A549 (cell line): ENCODE results near the gene MATR3. TPM values are rescaled to one million over a fixed set of nuclear protein-coding genes. Genes with fewer than 3 reads are reported as not detected.

ENCODE experiments used
- ATAC-seq, 2 experiments: fragments of 200-7000 bp in 1 of 2; fragments of >200 bp in 1 of 2; cut with Nextera tagmentation in 1 of 2; cut with Tn5 transposase in 1 of 2; 3 replicates each; pipeline versions ENCODE4 v1.8.0 to v1.9.1; 2018 to 2020; ENCODE audit warnings: mild to moderate bottlenecking in 1 of 2, moderate library complexity in 1 of 2
- CTCF ChIA-PET: fragments of 300-600 bp; sonication (Branson Sonifier 250); formaldehyde crosslinking; extraction: SDS; loops from one replicate; lab custom pipeline; 2021; ENCODE audit warnings: antibody characterized with exemption, inconsistent platforms; lab: Yijun Ruan, JAX
- POLR2A ChIA-PET: fragments of 350-600 bp; formaldehyde crosslinking; extraction: SDS; loops from one replicate; lab custom pipeline; 2021; ENCODE audit warnings: antibody characterized with exemption, inconsistent platforms; lab: Yijun Ruan, JAX
- DNase-seq, 2 experiments: peaks; one replicate each; pipeline versions ENCODE4 v3.0.0 to v3.0.0-alpha.2; 2011 to 2016; ENCODE audit warnings: low read depth in 1 of 2, low spot score in 1 of 2
- FAIRE-seq: peaks from 2 replicates; lab custom pipeline; 2011; peaks lifted over from hg19 to GRCh38; lab: Jason Lieb, UNC
- H3K27ac ChIP-seq, 2 experiments: fragments of >200 bp; sonication (Bioruptor Twin); formaldehyde crosslinking; 3 replicates each; pipeline ENCODE4 v1.5.1; 2016 to 2017
- H3K4me1 ChIP-seq: fragments of >200 bp; sonication (Bioruptor Twin); formaldehyde crosslinking; 3 replicates; pipeline ENCODE4 v1.6.1; 2016
- H3K4me2 ChIP-seq: fragments of >200 bp; sonication (Bioruptor Twin); formaldehyde crosslinking; 3 replicates; pipeline ENCODE4 v1.6.1; 2016
- H3K4me3 ChIP-seq: fragments of >200 bp; sonication (Bioruptor Twin); formaldehyde crosslinking; 3 replicates; pipeline ENCODE4 v1.5.1; 2016
- H3K9me3 ChIP-seq: fragments of >200 bp; sonication (Bioruptor Twin); formaldehyde crosslinking; 3 replicates; pipeline ENCODE4 v1.6.1; 2016
- BHLHE40 ChIP-seq: IDR thresholded peaks from 2 replicates; pipeline ENCODE4 v1.6.1; 2012; ENCODE audit warnings: low read depth, low read length, inconsistent platforms
- CHD2 ChIP-seq: fragments of 150-350 bp; IDR thresholded peaks from 2 replicates; pipeline ENCODE4 v1.6.1; 2014; ENCODE audit warnings: low read length; ENCODE audit not compliant: partially characterized antibody
- EP300 ChIP-seq, 2 experiments: fragments of >200 bp; sonication (Bioruptor Twin); formaldehyde crosslinking; IDR thresholded peaks; 2 replicates in 1 of 2; 3 replicates in 1 of 2; pipeline ENCODE4 v1.6.1; 2016 to 2017
- ESRRA ChIP-seq: fragments of 150-350 bp; IDR thresholded peaks from 2 replicates; pipeline ENCODE4 v1.6.1; 2014; ENCODE audit warnings: mild to moderate bottlenecking, low read length, borderline replicate concordance
- FOSL2 ChIP-seq, 2 experiments: fragments of 450-650 bp in 1 of 2; fragments of >200 bp in 1 of 2; sonication (Bioruptor Twin) in 1 of 2; formaldehyde crosslinking; IDR thresholded peaks; 2 replicates each; pipeline versions ENCODE4 v1.5.0 to v1.6.1; 2016 to 2020; ENCODE audit warnings: mild to moderate bottlenecking in 1 of 2, moderate library complexity in 1 of 2
- GATA3 ChIP-seq: IDR thresholded peaks from 2 replicates; pipeline ENCODE4 v1.6.1; 2012; ENCODE audit warnings: borderline replicate concordance
- HDAC2 ChIP-seq: fragments of 200-600 bp; sonication (generic); IDR thresholded peaks from 2 replicates; pipeline ENCODE4 v1.6.1; 2016
- HEYL ChIP-seq: fragments of 250-450 bp; sonication (Bioruptor Pico); IDR thresholded peaks from 2 replicates; pipeline ENCODE4 v1.8.0; 2021; ENCODE audit warnings: mild to moderate bottlenecking, moderate library complexity
- MAZ ChIP-seq: fragments of 150-350 bp; IDR thresholded peaks from 2 replicates; pipeline ENCODE4 v1.6.1; 2014; ENCODE audit warnings: antibody characterized with exemption, low read depth, low read length, borderline replicate concordance
- MYC ChIP-seq: IDR thresholded peaks from 2 replicates; pipeline ENCODE4 v1.6.1; 2012; ENCODE audit warnings: mild to moderate bottlenecking, inconsistent platforms, low read length, improper control_type of control experiment, borderline replicate concordance
- NPAS2 ChIP-seq: fragments of 250-450 bp; sonication (Bioruptor Pico); IDR thresholded peaks from 2 replicates; pipeline ENCODE4 v1.8.0; 2022; ENCODE audit warnings: mild to moderate bottlenecking, moderate library complexity, borderline replicate concordance
- PHF8 ChIP-seq: fragments of 200-600 bp; sonication (generic); IDR thresholded peaks from 2 replicates; pipeline ENCODE4 v1.6.1; 2016; ENCODE audit warnings: low read depth, mild to moderate bottlenecking, antibody characterized with exemption, moderate library complexity, borderline replicate concordance
- POLR2A ChIP-seq: IDR thresholded peaks from 2 replicates; pipeline ENCODE4 v1.6.1; 2012; ENCODE audit warnings: mild to moderate bottlenecking, low read length
- RAD21 ChIP-seq, 2 experiments: fragments of >200 bp in 1 of 2; sonication (Bioruptor Twin) in 1 of 2; formaldehyde crosslinking in 1 of 2; IDR thresholded peaks in 1 of 2; conservative IDR thresholded peaks in 1 of 2; 2 replicates in 1 of 2; 3 replicates in 1 of 2; pipeline ENCODE4 v1.6.1; 2012 to 2018; ENCODE audit warnings: inconsistent platforms in 1 of 2
- RCOR1 ChIP-seq: fragments of 150-350 bp; IDR thresholded peaks from 2 replicates; pipeline ENCODE4 v1.6.1; 2014; ENCODE audit warnings: antibody characterized with exemption, low read length, low read depth
- RNF2 ChIP-seq: fragments of 200-600 bp; sonication (generic); IDR thresholded peaks from 2 replicates; pipeline ENCODE4 v1.6.1; 2016; ENCODE audit warnings: low read depth, mild to moderate bottlenecking, antibody characterized with exemption, moderate library complexity, borderline replicate concordance
- TFCP2L1 ChIP-seq: fragments of 250-450 bp; sonication (Bioruptor Pico); IDR thresholded peaks from 2 replicates; pipeline ENCODE4 v1.5.0; 2021; ENCODE audit warnings: mild to moderate bottlenecking
- TP53 ChIP-seq: fragments of 250-450 bp; sonication (Bioruptor Pico); IDR thresholded peaks from 2 replicates; pipeline ENCODE4 v1.5.0; 2021; ENCODE audit warnings: mild to moderate bottlenecking, moderate library complexity
- ZC3H11A ChIP-seq: fragments of 450-650 bp; IDR thresholded peaks from 2 replicates; pipeline ENCODE4 v1.6.1; 2014; ENCODE audit warnings: antibody characterized with exemption, mild to moderate bottlenecking
- ZSCAN20 ChIP-seq: fragments of 250-450 bp; sonication (Bioruptor Pico); IDR thresholded peaks from 2 replicates; pipeline ENCODE4 v1.8.0; 2022; ENCODE audit warnings: mild to moderate bottlenecking, moderate library complexity
- WGBS: methylation state at CpG from one replicate; pipeline ENCODE4 v1.1.6; 2017; ENCODE audit errors: missing lambda C conversion rate; 5-methylcytosine and 5-hydroxymethylcytosine counted together
- polyA plus RNA-seq, 4 experiments: library from polyadenylated mRNA; depleted of rRNA in 3 of 4; stranded (reverse); fragments of >200 nt; fragmentation: RNase III in 1 of 4; extraction: RNeasy Plus Mini Kit Qiagen cat#74134 plus additional on column Dnase treatment in 1 of 4; gene quantifications; 2 replicates in 3 of 4; 3 replicates in 1 of 4; pipeline ENCODE4 v1.2.3, GENCODE V29; 2011 to 2017
- TF ChIP-seq, protein P1 (sequence below): fragments of 200-600 bp; sonication (generic); IDR thresholded peaks from 2 replicates; pipeline ENCODE4 v1.6.1; 2016; ENCODE audit warnings: antibody characterized with exemption, mild to moderate bottlenecking, moderate library complexity
- TF ChIP-seq, protein P2 (sequence below): fragments of >200 bp; sonication (Bioruptor Twin); formaldehyde crosslinking; IDR thresholded peaks from 2 replicates; pipeline ENCODE4 v1.6.1; 2016
- TF ChIP-seq, protein P3 (sequence below): fragments of 250-450 bp; sonication (Bioruptor Pico); IDR thresholded peaks from 2 replicates; pipeline ENCODE4 v1.5.0; 2021; ENCODE audit warnings: mild to moderate bottlenecking, moderate library complexity, borderline replicate concordance

MATR3 gene
- polyA plus RNA-seq, 2 of the 4 experiments (the other 2 are of a cell fraction), result 178 to 189 TPM

DNA sequence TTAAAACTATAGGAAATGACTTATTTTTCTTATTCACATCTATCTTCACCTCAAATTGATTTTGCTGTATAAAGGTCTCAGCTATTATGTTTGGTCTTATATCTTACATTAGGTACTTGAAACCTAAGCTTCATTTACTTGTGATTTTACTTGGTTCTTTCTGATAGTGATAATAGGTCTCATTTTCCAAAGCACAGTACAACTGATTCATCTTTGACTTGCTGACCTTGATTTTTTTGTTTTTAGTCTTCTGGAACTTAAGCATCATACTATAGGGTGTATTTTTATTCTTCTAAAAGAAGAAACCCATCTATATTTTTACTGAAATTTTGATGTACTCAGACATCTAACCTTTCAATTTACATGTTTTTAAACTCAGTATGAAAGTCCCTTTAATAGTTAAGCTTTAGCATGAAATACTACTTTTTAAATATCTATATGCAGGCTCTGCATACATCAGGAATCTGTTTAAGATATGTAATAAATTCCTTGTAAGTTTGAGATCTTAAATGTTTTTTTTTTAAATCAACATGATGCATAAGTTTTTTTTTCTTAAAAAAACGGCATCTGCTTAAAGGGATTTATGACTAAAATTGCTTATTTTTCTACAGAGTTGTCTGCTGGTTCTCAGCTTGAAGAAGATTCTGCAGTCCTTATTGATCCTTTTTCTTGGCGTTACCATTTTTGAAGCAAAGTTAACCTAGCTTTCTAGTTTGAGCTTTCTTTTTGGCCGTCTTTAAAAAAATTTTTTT lies 13.3 kb downstream of the MATR3 start:
- no peak overlapping the region for H3K4me3 ChIP-seq
- ATAC-seq, result no peak
- ChIA-PET CTCF (interaction anchor here (0.6 to 4.9 kb wide), 3 partner anchors 10 to 25 kb away, joined by 3 to 17 read pairs (median 5); partner anchors contain the start of gene MATR3), POLR2A (interaction anchor here (2.7 kb wide), 1 partner anchor 13 kb away, joined by 16 read pairs; the partner anchor contains the start of gene MATR3)
- FAIRE-seq, result peak; percentile 56
- H3K4me2 ChIP-seq, result no peak overlapping the region; the same call in 2 of the 3 replicates
- TF ChIP-seq CHD2 (no peak), NPAS2 (CRISPR knock-in tag) (no peak), TP53 (CRISPR knock-in tag) (no peak), HDAC2 (no peak)
- no peak for DNase-seq
- no peak overlapping the region for H3K27ac ChIP-seq
- no peaks in the 10 kb centered on the region for H3K9me3 ChIP-seq
- WGBS, result 80% methylated on average over 3 of the region's 3 CpGs
- peaks cover 85% of the 10 kb centered on the region for H3K4me1 ChIP-seq

DNA sequence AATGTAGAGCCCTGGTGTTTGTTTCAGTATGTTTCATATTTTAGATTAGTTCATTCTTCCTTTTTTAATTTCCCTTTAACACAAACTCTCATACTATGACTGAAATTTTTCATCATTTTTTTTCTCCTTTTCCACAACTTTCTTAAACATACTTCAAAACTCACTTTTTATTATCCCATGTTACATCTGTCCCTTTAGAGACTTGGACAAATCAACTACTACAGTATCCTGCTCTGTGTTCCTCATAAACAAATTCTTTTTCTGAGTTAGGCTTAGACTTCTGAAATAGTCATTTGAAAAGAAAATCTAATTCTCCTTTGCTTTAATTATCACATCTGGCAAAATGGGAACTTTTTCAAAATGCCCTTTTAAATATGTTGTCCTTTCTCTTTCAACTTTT lies 15.3 kb downstream of the MATR3 start:
- FAIRE-seq, result no peak
- Histone ChIP-seq H3K4me1 (peaks cover 84% of the 10 kb centered on the region), H3K27ac (no peak overlapping the region), H3K4me3 (no peak overlapping the region), H3K9me3 (no peaks in the 10 kb centered on the region), H3K4me2 (0 out of 3 replicates have a peak overlapping the region, but pooled peaks have one; percentile 4)
- ChIA-PET POLR2A (interaction anchor here (2.7 kb wide), 1 partner anchor 15 kb away, joined by 16 read pairs; the partner anchor contains the start of gene MATR3), CTCF (no interaction called here)
- no peak for ATAC-seq
- DNase-seq, result no peak
- no peak for TF ChIP-seq ESRRA
- TF ChIP-seq RCOR1, result no peak
- TF ChIP-seq, protein P1, sequence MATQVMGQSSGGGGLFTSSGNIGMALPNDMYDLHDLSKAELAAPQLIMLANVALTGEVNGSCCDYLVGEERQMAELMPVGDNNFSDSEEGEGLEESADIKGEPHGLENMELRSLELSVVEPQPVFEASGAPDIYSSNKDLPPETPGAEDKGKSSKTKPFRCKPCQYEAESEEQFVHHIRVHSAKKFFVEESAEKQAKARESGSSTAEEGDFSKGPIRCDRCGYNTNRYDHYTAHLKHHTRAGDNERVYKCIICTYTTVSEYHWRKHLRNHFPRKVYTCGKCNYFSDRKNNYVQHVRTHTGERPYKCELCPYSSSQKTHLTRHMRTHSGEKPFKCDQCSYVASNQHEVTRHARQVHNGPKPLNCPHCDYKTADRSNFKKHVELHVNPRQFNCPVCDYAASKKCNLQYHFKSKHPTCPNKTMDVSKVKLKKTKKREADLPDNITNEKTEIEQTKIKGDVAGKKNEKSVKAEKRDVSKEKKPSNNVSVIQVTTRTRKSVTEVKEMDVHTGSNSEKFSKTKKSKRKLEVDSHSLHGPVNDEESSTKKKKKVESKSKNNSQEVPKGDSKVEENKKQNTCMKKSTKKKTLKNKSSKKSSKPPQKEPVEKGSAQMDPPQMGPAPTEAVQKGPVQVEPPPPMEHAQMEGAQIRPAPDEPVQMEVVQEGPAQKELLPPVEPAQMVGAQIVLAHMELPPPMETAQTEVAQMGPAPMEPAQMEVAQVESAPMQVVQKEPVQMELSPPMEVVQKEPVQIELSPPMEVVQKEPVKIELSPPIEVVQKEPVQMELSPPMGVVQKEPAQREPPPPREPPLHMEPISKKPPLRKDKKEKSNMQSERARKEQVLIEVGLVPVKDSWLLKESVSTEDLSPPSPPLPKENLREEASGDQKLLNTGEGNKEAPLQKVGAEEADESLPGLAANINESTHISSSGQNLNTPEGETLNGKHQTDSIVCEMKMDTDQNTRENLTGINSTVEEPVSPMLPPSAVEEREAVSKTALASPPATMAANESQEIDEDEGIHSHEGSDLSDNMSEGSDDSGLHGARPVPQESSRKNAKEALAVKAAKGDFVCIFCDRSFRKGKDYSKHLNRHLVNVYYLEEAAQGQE, result no peak
- no peak for TF ChIP-seq MAZ
- TF ChIP-seq FOSL2 (IDR thresholded peaks at IDR 0.05), result no peak
- TF ChIP-seq FOSL2 (CRISPR knock-in tag; IDR thresholded peaks at IDR 0.05), result no peak
- TF ChIP-seq, protein P2, sequence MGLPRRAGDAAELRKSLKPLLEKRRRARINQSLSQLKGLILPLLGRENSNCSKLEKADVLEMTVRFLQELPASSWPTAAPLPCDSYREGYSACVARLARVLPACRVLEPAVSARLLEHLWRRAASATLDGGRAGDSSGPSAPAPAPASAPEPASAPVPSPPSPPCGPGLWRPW, result no peak
- TF ChIP-seq POLR2A, result no peak
- no peak for TF ChIP-seq TFCP2L1 (CRISPR knock-in tag)
- no peak for TF ChIP-seq RAD21 (conservative IDR thresholded peaks at IDR 0.05 in 1 of 2, IDR thresholded peaks at IDR 0.05 in 1 of 2)
- no peak for TF ChIP-seq ZC3H11A
- TF ChIP-seq PHF8, result no peak
- TF ChIP-seq HEYL (CRISPR knock-in tag), result no peak
- TF ChIP-seq EP300 (IDR thresholded peaks at IDR 0.05), result no peak
- no peak for TF ChIP-seq ZSCAN20
- no peak for TF ChIP-seq RNF2
- no peak for TF ChIP-seq MYC
- TF ChIP-seq, protein P3, sequence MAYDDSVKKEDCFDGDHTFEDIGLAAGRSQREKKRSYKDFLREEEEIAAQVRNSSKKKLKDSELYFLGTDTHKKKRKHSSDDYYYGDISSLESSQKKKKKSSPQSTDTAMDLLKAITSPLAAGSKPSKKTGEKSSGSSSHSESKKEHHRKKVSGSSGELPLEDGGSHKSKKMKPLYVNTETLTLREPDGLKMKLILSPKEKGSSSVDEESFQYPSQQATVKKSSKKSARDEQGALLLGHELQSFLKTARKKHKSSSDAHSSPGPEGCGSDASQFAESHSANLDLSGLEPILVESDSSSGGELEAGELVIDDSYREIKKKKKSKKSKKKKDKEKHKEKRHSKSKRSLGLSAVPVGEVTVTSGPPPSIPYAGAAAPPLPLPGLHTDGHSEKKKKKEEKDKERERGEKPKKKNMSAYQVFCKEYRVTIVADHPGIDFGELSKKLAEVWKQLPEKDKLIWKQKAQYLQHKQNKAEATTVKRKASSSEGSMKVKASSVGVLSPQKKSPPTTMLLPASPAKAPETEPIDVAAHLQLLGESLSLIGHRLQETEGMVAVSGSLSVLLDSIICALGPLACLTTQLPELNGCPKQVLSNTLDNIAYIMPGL (CRISPR knock-in tag), result no peak
- TF ChIP-seq BHLHE40, result no peak
- no peak for TF ChIP-seq GATA3
- TF ChIP-seq, all 56 proteins: peak for 0
